Hepatocyte (in vitro differentiated cells): ENCODE measurements around the gene COBL. TPM values are rescaled to one million over a fixed set of nuclear protein-coding genes. Genes with fewer than 3 reads are reported as not detected.

ENCODE experiments used
- DNase-seq: peaks from one replicate; pipeline ENCODE4 v3.0.0-alpha.2; 2016; ENCODE audit warnings: low spot score
- H2AFZ ChIP-seq: fragments of 200-600 bp; sonication (generic); 2 replicates; pipeline ENCODE4 v1.6.0; 2016; ENCODE audit warnings: antibody characterized with exemption, mild to moderate bottlenecking
- H3K27ac ChIP-seq: fragments of 200-600 bp; sonication (generic); 2 replicates; pipeline ENCODE4 v1.5.1; 2016; ENCODE audit warnings: mild to moderate bottlenecking
- H3K27me3 ChIP-seq: fragments of 200-600 bp; sonication (generic); 2 replicates; pipeline ENCODE4 v1.6.1; 2016
- H3K36me3 ChIP-seq: fragments of 200-600 bp; sonication (generic); replicated peaks from 2 replicates; pipeline ENCODE4 v1.5.1; 2016; ENCODE audit warnings: low read depth; ENCODE audit not compliant: insufficient read depth
- H3K4me1 ChIP-seq: fragments of 200-600 bp; sonication (generic); 2 replicates; pipeline ENCODE4 v1.5.1; 2016; ENCODE audit warnings: mild to moderate bottlenecking, moderate library complexity; ENCODE audit not compliant: insufficient read depth
- H3K4me2 ChIP-seq: fragments of 200-600 bp; sonication (generic); 2 replicates; pipeline ENCODE4 v1.6.0; 2016
- H3K4me3 ChIP-seq: fragments of 200-600 bp; sonication (generic); 2 replicates; pipeline ENCODE4 v1.5.1; 2016; ENCODE audit warnings: mild to moderate bottlenecking
- H3K79me2 ChIP-seq: fragments of 200-600 bp; sonication (generic); 2 replicates; pipeline ENCODE4 v1.6.0; 2017; ENCODE audit warnings: mild to moderate bottlenecking
- H3K9me2 ChIP-seq: fragments of 200-600 bp; sonication (generic); replicated peaks from 2 replicates; pipeline ENCODE4 v1.6.0; 2017; ENCODE audit warnings: mild to moderate bottlenecking; ENCODE audit not compliant: insufficient read depth
- H3K9me3 ChIP-seq: fragments of 200-600 bp; sonication (generic); 2 replicates; pipeline ENCODE4 v1.5.1; 2016; ENCODE audit warnings: low read depth, mild to moderate bottlenecking
- H4K20me1 ChIP-seq: fragments of 200-600 bp; sonication (generic); 2 replicates; pipeline ENCODE4 v1.6.0; 2016; ENCODE audit warnings: mild to moderate bottlenecking; ENCODE audit not compliant: insufficient read depth, poor library complexity, severe bottlenecking
- CTCF ChIP-seq: fragments of 200-600 bp; sonication (generic); IDR thresholded peaks from 2 replicates; pipeline ENCODE4 v1.5.1; 2016; ENCODE audit warnings: antibody characterized with exemption, mild to moderate bottlenecking; ENCODE audit not compliant: poor library complexity
- EZH2 ChIP-seq: fragments of 200-600 bp; sonication (generic); IDR thresholded peaks from 2 replicates; pipeline ENCODE4 v1.6.1; 2016; ENCODE audit warnings: antibody characterized with exemption, mild to moderate bottlenecking, borderline replicate concordance
- EZH2phosphoT487 ChIP-seq: fragments of 200-600 bp; sonication (generic); IDR thresholded peaks from one replicate; pipeline ENCODE4 v1.6.1; 2018; ENCODE audit warnings: antibody characterized with exemption, mild to moderate bottlenecking, low read depth, moderate library complexity; ENCODE audit not compliant: unreplicated experiment, severe bottlenecking
- WGBS: methylation state at CpG from one replicate; pipeline ENCODE4 v1.1.6; 2016; ENCODE audit warnings: low lambda C conversion rate; ENCODE audit errors: missing lambda C conversion rate; 5-methylcytosine and 5-hydroxymethylcytosine counted together
- polyA plus RNA-seq: library from polyadenylated mRNA; unstranded; fragments of >200 nt; fragmentation: Nextera tagmentation; extraction: Ambion mirVana; gene quantifications from 2 replicates; pipeline ENCODE4 v1.2.1, GENCODE V29; 2016
- total RNA-seq: library from RNA; depleted of rRNA; stranded (reverse); fragments of >200 nt; gene quantifications from 2 replicates; pipeline ENCODE4 v1.2.3, GENCODE V29; 2014

Gene COBL
- total and polyA plus RNA-seq, 2 experiments from 2014 or later: 7.8 to 20.5 TPM

GRCh38 chr7:51276091-51276605 is 40.5 kb downstream of the COBL start:
- TF ChIP-seq CTCF (no peak), EZH2 (no peak), EZH2phosphoT487 (no peak)
- H4K20me1 ChIP-seq: peaks cover 3% of the 10 kb centered on the region
- no peaks in the 10 kb centered on the region for H3K9me3 ChIP-seq
- H2AFZ ChIP-seq: no peak overlapping the region
- peaks cover 85% of the 10 kb centered on the region for H3K79me2 ChIP-seq
- H3K4me1 ChIP-seq: peaks cover 26% of the 10 kb centered on the region
- H3K4me2 ChIP-seq: peak overlapping the region; percentile 11
- no peaks in the 10 kb centered on the region for H3K27me3 ChIP-seq
- H3K36me3 ChIP-seq: no peaks in the 10 kb centered on the region
- peak overlapping the region; percentile 5 for H3K27ac ChIP-seq
- 50% methylated on average over 7 of the region's 7 CpGs for WGBS
- no peak overlapping the region for H3K4me3 ChIP-seq
- no peak for DNase-seq
- H3K9me2 ChIP-seq: no peaks in the 10 kb centered on the region

GRCh38 chr7:51275532-51275931 is 41.1 kb downstream of the COBL start:
- Histone ChIP-seq H3K4me2 (peak overlapping the region; percentile 11), H3K9me2 (no peaks in the 10 kb centered on the region), H3K36me3 (no peaks in the 10 kb centered on the region), H3K79me2 (peaks cover 83% of the 10 kb centered on the region), H3K4me1 (peaks cover 26% of the 10 kb centered on the region), H3K27me3 (no peaks in the 10 kb centered on the region), H2AFZ (no peak overlapping the region), H3K4me3 (no peak overlapping the region), H3K27ac (peak overlapping the region; percentile 5), H4K20me1 (peaks cover 3% of the 10 kb centered on the region), H3K9me3 (no peaks in the 10 kb centered on the region)
- 59% methylated on average over 9 of the region's 9 CpGs for WGBS
- no peak for DNase-seq
- TF ChIP-seq EZH2 (no peak), EZH2phosphoT487 (no peak), CTCF (no peak)

GRCh38 chr7:51274955-51275354 is 41.7 kb downstream of the COBL start:
- peak overlapping the region; percentile 5 for H3K27ac ChIP-seq
- peaks cover 26% of the 10 kb centered on the region for H3K4me1 ChIP-seq
- no peak overlapping the region for H3K4me3 ChIP-seq
- peaks cover 3% of the 10 kb centered on the region for H4K20me1 ChIP-seq
- peaks cover 82% of the 10 kb centered on the region for H3K79me2 ChIP-seq
- no peak overlapping the region for H3K4me2 ChIP-seq
- no peaks in the 10 kb centered on the region for H3K9me2 ChIP-seq
- no peak overlapping the region for H2AFZ ChIP-seq
- no peak for DNase-seq
- H3K9me3 ChIP-seq: no peaks in the 10 kb centered on the region
- no peaks in the 10 kb centered on the region for H3K27me3 ChIP-seq
- TF ChIP-seq EZH2phosphoT487 (no peak), CTCF (no peak), EZH2 (no peak)
- WGBS: 81% methylated on average over 7 of the region's 7 CpGs
- H3K36me3 ChIP-seq: no peaks in the 10 kb centered on the region
